HEK293T (cell line): ENCODE measurements around the gene LRRC3C.

Experiments
- BHLHE40 ChIP-seq: fragments of 450-650 bp; IDR thresholded peaks from 2 replicates; pipeline ENCODE4 v1.6.1; 2016; ENCODE audit warnings: mild to moderate bottlenecking, moderate library complexity, borderline replicate concordance
- FOXA1 ChIP-seq: fragments of 450-650 bp; IDR thresholded peaks from 2 replicates; pipeline ENCODE4 v1.6.1; 2016; ENCODE audit warnings: mild to moderate bottlenecking
- FOXK2 ChIP-seq: fragments of 450-650 bp; IDR thresholded peaks from 2 replicates; pipeline ENCODE4 v1.6.1; 2016; ENCODE audit warnings: mild to moderate bottlenecking
- NFRKB ChIP-seq: fragments of 450-650 bp; IDR thresholded peaks from 2 replicates; pipeline ENCODE4 v1.6.1; 2016; ENCODE audit warnings: mild to moderate bottlenecking, moderate library complexity
- SP1 ChIP-seq: fragments of 450-650 bp; IDR thresholded peaks from 2 replicates; pipeline ENCODE4 v1.6.1; 2017
- SUZ12 ChIP-seq: fragments of 450-650 bp; IDR thresholded peaks from 2 replicates; pipeline ENCODE4 v1.6.1; 2016; ENCODE audit warnings: mild to moderate bottlenecking
- TF ChIP-seq, protein P1 (sequence below): fragments of 450-650 bp; IDR thresholded peaks from 2 replicates; pipeline ENCODE4 v1.6.1; 2016

DNA sequence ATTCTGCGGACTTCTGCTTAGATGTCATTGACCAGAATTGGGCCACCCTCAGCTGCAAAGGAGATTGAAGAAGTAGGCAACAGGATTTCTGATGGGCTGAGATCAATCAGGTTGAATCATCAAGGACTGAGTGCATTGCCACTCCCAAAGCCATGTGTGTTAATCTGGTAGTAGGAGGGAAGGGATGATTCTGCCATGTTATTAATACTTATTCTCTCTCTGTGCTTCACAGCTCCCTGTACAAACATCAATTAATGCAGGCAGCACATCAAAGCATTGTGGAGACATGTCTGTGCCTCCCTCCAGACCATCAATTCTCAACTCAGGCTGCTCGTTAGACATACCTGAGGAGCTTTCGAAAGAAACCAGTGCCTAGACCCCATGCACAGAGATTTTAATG lies 11.6 kb downstream of the LRRC3C start:
- no peak for TF ChIP-seq FOXK2
- TF ChIP-seq, protein P1, sequence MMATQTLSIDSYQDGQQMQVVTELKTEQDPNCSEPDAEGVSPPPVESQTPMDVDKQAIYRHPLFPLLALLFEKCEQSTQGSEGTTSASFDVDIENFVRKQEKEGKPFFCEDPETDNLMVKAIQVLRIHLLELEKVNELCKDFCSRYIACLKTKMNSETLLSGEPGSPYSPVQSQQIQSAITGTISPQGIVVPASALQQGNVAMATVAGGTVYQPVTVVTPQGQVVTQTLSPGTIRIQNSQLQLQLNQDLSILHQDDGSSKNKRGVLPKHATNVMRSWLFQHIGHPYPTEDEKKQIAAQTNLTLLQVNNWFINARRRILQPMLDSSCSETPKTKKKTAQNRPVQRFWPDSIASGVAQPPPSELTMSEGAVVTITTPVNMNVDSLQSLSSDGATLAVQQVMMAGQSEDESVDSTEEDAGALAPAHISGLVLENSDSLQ, result no peak
- TF ChIP-seq NFRKB, result no peak
- no peak for TF ChIP-seq SP1
- TF ChIP-seq BHLHE40, result no peak
- TF ChIP-seq FOXA1, result no peak
- no peak for TF ChIP-seq SUZ12
